ENCODE data around the gene CLSTN3. TPM values are rescaled to one million over a fixed set of nuclear protein-coding genes. Genes with fewer than 3 reads are reported as not detected.

The CLSTN3 gene
- total RNA-seq, 1 donor from 2014 or later, result 15.4 TPM

DNA sequence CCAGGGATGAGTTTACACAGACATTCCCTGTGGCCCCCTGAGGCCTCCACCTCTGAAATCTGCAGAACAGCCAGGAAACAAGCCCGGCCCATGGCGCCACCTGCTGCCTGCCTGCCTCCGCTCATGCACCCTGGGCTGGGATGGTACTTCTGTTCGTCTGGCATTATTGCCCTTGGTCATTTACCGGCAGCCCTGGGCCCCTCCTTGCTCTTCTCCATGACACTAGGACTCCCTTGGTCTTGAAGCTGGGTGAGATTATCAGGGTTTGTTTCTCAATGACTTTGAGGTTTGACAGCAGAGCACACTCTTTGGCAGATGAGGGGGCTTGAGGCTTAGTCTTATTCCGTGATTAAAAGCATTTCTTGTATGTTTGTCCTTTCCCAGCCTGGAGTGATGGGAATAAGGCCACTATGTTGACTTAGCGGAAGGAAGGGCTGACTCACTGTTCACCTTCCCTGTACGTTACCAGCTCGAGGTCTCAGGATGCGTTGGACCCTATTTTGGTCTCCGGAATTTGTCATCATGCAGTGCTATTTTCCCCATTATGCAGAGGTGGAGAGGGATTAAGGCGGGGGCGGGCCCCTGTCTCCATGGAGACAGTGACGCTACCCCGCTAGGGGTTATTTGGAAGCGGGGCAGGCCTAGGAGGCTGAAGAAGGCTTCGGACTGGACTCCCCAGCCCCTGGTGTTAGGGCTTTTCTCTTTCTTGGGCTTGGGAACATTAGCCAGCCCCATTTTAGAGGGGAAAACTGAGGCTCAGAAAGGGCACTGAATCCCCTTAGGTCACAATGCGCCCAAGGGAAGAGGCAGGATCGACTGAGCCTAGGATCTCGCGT lies 58.6 kb downstream of the CLSTN3 start:
- peak; percentile 93 for DNase-seq (ENCODE audit: low spot score)

DNA sequence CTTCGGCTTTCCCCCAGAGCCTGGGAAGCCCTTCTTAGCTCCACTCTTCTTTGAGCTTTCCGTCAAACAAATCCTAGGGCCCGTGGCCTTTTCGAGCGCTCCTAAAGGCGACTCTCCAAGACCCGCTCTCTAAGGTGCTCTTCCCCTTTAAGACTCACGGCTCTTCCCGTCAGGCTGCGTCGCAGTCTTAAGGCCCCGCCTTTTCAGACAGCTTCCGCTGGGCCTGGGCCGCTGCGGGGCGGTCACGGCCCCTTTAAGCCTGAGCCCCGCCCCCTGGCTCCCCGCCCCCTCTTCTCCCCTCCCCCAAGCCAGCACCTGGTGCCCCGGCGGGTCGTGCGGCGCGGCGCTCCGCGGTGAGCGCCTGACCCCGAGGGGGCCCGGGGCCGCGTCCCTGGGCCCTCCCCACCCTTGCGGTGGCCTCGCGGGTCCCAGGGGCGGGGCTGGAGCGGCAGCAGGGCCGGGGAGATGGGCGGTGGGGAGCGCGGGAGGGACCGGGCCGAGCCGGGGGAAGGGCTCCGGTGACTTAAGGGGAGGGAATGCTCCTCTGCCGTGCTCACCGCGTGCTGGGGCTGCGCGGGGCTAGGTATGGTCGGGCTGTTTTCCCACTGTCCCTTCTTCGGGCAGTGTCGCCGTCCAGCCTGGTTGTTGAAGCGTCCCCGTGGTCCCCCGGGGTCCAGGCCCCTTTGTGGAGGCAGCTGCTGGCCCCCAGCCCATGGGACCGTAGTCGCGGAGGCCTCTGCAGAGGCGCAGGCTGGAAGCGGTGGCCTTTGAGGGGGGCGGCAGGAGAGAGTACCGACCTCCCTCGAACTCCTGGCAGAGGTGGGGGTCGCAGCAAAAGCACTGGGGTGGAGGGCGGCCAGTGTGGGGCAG lies 59.5 kb downstream of the CLSTN3 start, which contains the start of gene PEX5:
TSS of gene PEX5 (plus strand) at position 289 of the 870 bp plus-strand sequence. CDS start 692 bp downstream, outside the sequence.
- peak; percentile 93 for DNase-seq (ENCODE audit: low spot score)

DNA sequence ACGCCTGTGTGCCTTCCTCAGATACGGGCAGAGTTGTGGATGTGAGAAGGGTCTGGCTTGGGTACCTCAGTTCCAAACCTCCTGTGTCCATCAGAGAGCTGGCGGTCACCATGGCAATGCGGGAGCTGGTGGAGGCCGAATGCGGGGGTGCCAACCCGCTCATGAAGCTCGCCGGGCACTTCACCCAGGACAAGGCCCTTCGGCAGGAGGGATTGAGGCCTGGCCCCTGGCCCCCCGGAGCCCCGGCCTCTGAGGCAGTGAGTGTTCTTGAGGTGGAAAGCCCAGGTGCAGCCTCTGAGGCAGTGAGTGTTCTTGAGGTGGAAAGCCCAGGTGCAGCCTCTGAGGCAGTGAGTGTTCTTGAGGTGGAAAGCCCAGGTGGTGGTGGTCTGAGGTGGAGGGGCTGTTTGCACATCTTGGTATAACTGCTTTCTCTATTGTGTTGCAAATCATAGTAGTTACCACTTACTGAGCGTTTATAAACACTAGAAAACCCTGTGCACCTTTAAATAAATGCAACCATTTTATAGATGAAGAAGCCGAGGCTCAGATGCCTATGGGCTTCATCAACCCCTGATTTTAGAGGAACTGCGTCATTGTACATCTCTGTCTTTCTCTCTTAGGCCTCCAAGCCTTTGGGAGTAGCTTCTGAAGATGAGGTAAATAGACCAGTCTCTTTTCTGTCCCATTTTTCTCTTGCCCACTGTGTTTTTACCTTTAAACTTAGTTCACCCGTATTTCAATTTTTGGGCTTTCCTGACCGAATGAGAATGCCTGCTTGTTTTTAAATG lies 60.3 kb downstream of the CLSTN3 start:
- no peak for DNase-seq (ENCODE audit: low spot score)

DNA sequence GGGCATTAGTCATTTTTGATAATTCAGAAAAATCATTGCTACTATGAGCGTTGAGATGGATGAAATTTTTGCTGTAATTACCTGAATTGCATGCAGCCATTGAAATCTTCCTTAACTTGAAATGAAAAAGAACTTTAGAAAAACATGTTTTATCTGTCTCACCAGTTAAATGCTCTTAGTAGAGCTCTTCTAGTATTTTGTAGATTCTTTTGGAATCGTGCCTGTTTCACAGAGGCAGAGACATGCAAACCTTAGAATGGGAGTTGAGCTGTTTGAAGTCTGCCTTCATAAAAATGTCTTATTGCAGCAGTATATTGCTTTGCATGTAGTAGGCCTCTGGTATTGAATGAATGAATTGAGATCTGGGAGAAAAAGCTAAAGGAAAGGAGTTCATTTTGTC lies 63.5 kb downstream of the CLSTN3 start:
- DNase-seq (ENCODE audit: low spot score), result no peak

DNA sequence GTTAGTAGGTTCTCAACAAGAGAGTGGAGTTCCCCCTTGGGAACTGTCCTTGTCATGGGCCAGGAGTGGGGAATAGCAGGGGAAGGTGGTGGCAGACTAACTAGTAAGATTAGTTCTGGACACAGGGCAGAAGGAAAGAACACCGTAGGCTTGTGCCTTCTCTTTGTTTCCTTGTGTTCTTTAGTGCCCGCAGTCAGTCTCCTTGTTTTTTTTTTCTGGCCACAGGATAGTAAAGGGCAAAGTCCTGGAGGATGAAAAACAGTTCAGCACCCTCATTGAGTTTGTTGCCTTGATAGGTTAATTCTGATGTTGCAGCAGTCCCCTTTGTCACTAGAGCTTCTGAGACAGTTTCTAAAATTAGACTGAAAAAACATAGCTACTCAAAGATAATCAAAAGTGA lies 67.7 kb downstream of the CLSTN3 start:
- no peak for DNase-seq (ENCODE audit: low spot score)

DNA sequence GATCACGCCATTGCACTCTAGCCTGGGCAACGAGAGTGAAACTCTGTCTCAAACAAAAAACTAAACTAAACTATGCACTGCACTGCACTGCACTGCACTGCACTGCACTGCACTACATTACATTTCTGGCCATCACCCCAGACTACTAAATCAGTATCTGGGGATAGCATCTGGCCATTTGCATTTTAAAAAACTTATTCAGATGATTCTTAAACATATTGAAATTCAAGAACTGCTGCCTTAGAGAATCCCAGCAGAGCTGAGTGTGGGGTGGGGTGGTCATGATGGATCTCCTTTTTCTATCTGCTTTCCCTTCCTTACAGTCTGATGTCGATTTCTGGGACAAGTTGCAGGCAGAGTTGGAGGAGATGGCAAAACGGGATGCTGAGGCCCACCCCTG lies 72.9 kb downstream of the CLSTN3 start:
- DNase-seq (ENCODE audit: low spot score), result no peak

DNA sequence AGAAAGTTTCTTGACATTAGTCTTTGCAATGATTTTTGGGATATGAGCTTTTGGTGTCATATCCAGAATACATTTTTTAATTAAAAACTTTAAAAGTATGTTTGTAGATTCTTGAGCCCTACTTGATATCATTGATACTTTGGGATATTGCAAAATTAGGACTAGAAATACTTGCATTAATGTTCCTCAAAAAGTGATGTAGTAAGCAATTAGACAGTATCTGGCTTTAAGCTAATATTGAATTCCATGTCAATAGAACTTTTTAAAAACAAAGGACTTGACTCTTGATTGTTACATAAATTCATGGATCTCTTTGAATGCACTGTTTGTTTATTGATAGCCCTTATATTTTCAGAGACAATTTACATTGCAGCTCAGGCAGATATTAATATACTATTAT lies 74.9 kb downstream of the CLSTN3 start:
- no peak for DNase-seq (ENCODE audit: low spot score)

DNA sequence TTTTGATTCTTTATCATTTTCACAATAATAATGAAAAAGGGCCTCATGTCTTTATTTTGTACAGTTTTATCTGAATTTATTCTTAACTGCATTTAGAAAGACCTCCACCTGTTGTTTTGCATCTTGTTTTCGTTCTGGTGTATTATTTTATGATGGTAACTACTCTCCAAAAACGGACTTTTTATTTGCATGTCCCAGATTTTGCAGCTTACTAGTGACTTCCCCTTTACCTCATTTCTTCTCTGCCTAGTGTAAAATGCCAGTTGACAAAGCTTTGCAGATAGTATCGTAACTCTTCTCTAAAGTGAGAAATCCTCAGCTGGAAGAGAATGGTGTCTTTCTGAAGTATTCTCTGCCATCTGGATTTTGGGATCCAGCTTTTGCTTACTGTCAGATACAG lies 76.5 kb downstream of the CLSTN3 start:
- DNase-seq (ENCODE audit: low spot score), result no peak

DNA sequence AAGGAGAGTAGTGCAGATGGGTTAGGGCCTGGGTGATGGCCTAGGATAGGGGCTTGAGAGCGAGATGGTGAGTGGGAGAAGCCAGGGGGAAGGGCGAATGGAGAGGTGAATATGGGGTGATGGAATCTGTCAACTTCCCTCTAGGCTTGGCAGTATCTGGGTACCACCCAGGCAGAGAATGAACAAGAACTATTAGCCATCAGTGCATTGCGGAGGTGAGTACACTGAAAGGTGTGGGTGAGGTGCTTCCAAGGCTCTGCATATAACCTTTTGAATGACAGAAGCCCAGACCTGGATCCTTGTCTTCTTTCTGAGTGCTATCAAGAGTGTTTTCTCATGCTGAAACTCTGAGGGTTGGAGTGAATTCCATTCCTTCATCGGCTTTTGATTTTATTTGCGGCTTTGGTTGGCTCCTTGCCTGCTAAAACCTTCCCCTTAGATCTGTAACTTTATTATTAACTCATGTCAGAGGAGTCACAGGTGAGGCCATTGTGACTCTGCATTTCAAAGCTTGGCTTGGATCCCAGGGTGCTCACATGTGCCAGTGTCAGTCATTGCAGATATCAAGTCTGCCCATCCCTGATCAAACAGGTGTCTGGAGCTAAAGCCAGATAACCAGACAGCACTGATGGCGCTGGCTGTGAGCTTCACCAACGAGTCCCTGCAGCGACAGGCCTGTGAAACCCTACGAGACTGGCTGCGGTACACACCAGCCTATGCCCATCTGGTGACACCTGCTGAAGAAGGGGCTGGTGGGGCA lies 77.9 kb downstream of the CLSTN3 start:
- DNase-seq (ENCODE audit: low spot score), result no peak

Other genes with a start within 250 kb of the CLSTN3 start
- gene LRRC23, start 225.5 kb upstream of the CLSTN3 start, total RNA-seq, result 4.2 TPM
- gene ENO2, start 215.8 kb upstream of the CLSTN3 start, total RNA-seq, result 5.3 TPM
- 148 TPM for gene ATN1, start 202.4 kb upstream of the CLSTN3 start, total RNA-seq
- gene RNU7-1, start 186.6 kb upstream of the CLSTN3 start, total RNA-seq, result not detected
- 125 TPM for gene C12orf57, start 186.3 kb upstream of the CLSTN3 start, total RNA-seq
- 47.2 TPM for gene PTPN6, start 179.0 kb upstream of the CLSTN3 start, total RNA-seq
- 143 TPM for gene PHB2, start 159.7 kb upstream of the CLSTN3 start, total RNA-seq
- 44.3 TPM for gene EMG1, start 159.5 kb upstream of the CLSTN3 start, total RNA-seq
- gene LPCAT3, start 111.9 kb upstream of the CLSTN3 start, total RNA-seq, result 60.1 TPM
- 593 TPM for gene C1S, start 69.7 kb upstream of the CLSTN3 start, total RNA-seq
- 789 TPM for gene C1R, start 37.9 kb upstream of the CLSTN3 start, total RNA-seq
- gene C1RL, start 21.2 kb upstream of the CLSTN3 start, total RNA-seq, result 68.8 TPM
- gene RBP5, start 1.5 kb upstream of the CLSTN3 start, total RNA-seq, result 1.1 TPM
- gene PEX5, start 59.3 kb downstream of the CLSTN3 start, total RNA-seq, result 56.5 TPM
- gene ACSM4, start 173.7 kb downstream of the CLSTN3 start, total RNA-seq, result not detected

Measured in mesenteric fat pad (tissue), 1 donor.